ENCODE measurements around the gene NHSL2.
"Not testable (repeated sequence)": the region's sequence is repeated elsewhere in the genome, so short reads cannot be mapped to it uniquely, and the experiment has no call there.

Gene NHSL2

GRCh38 chrX:71927040-71927439, 16.4 kb downstream of the NHSL2 start:
- no peak for DNase-seq

DNA sequence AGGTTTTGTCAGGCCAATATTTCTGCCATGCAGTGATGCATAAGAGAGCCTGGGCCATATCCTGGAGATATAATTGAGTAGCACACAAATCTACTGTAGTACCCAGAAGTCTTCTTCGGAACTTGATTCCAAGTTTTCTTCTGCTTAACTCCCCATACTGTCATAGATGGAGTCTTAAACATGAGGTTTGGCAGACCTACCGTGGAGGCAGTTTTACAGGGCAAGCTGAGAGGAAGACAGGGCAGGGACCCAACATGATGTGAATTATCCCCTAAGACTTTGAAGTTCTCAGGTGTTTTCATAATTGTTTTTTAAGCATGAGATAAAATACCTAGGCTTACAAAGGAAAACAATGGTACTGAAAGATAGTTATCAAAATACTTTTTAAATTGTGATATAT, 18.2 kb downstream of the NHSL2 start:
- DNase-seq: no peak

- no peak for DNase-seq
Measured at GRCh38 chrX:71930298-71930697, 19.7 kb downstream of the NHSL2 start.

DNA sequence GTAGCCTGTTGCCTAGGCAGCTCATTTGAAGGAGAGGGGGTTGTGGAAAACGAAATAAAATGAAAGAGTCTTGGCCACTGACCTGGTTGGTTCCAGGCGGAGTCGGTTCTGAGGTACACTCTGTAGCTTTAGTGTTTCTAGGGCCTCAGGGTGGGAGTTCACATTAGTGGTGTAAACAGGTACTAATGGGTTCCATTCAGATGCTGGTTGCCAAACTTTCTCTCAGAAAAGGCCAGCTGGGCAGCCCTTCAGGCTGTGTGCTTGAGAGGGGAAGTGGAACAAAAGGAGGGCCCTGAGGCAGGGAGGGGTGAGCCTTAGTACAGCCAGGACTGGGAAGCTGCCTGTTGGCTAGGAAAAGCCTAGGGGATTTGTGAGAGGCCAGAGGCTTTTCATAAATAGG, 24.8 kb downstream of the NHSL2 start:
- DNase-seq: no peak

GRCh38 chrX:71936632-71937031, 26.0 kb downstream of the NHSL2 start:
- no peak for DNase-seq

- DNase-seq: no peak
Measured at GRCh38 chrX:71938371-71938770, 27.7 kb downstream of the NHSL2 start.

- no peak for DNase-seq
Measured at GRCh38 chrX:71941145-71941544, 30.5 kb downstream of the NHSL2 start.

GRCh38 chrX:71941776-71942175, 31.1 kb downstream of the NHSL2 start:
- DNase-seq: peak in 1 of 2 experiments; percentile 9

DNA sequence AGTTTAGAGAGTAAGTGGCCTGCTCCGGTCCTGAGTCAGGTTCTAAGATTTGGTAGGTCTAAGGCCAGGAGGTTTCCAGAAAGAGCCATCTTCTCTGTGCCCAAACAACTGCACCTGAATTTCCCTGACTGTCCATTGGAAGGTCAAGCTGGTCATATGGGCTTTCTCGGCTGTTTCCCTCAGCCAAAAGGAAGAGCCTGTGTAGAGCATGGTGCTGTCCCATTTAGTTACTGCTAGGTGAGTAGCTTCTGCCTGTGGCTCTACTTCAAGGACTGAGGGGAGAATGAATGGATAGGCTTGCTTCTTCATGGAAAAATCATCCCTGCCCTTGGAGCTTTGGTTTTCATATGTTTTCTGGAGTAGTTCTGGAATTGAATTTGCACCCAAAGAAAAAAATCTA, 33.7 kb downstream of the NHSL2 start:
- DNase-seq: no peak

DNA sequence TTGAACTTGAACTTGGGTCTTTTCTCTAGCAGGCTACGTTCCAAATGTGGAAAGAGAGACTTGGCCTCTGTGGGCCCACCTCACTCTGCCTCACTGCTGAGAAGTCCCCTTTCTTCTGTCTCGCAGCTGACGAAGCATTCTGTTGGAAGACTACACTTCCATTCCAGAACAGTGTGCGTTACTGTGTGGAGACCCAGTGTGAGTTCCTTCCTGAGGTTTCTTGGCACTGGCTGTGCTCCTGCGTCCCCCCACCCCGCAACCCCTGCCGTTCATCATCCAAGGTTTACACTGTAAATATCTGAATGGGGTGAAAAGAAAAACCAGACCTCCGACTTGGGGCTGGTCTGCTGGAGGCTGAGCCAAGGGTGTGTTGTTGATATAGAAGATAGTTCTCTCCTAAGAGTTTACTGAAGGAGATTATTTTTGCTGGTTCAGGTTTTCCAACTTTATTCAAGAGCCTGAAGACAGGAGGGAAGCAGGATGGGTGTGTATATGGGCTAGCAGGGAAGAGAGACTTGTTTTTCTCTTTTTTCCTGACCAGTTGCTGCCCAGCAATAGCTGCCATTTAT, 34.7 kb downstream of the NHSL2 start:
- no peak for DNase-seq

DNA sequence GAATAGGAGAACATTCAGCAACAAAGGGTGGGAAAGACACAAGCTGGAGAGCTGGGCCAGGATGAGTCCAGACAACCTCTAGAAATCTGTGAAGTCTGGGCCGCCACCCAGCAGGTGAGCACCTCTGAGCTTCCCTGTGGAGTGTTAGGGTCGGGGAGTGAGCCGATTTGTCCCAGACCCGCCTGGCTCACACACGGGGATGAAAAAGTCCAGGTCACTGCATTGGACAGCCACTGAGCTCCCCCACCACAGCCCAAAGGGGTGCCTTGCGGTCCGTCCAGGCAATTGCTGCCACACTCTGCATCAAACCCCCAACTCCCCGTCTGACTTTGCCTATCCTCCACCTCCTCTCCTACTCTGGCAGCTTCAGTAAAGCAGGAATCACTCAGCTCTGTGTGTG, 38.7 kb downstream of the NHSL2 start:
- DNase-seq: no peak

- peak in 1 of 2 experiments; percentile 14 for DNase-seq
Measured at GRCh38 chrX:71949844-71950445, 39.3 kb downstream of the NHSL2 start.

DNA sequence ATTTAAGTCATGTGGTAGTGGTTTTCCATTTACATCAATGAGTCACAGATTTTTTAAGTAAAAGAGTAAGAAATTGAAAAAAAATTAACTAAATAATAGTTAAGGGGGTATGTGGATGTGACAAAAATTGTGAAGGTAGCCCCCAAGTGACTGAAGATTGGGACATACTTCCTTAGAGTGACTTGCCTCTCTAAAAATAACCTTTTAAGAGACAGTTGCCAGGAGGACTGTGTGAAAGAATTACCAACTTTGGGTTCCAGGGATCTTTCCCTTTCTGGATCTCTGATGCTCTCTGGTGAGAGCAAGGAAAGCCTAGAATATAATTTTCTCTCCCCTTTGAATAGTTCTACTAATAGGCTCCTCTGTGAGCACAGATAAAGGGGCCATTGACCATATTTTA, 42.7 kb downstream of the NHSL2 start:
- DNase-seq: no peak

DNA sequence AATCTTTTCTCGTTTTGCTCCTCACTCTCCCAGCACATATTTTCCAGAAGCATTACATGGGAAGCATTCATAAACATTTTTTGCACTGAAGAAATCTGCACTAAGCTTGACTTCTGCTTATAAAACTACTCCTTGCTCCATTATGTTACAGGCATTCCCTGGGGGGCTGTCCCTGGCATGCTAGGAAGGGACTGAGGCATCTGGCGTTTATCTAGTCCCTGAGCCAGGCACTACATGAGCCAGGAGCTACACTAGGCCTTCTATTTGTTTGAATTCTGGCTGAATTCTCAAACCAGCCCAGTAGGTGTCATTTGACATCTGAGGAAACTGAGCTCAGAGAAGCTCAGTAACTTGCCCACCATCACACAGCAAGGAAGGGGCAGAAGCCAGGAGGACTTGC, 43.3 kb downstream of the NHSL2 start:
- DNase-seq: peak in 1 of 2 experiments; percentile 17

DNA sequence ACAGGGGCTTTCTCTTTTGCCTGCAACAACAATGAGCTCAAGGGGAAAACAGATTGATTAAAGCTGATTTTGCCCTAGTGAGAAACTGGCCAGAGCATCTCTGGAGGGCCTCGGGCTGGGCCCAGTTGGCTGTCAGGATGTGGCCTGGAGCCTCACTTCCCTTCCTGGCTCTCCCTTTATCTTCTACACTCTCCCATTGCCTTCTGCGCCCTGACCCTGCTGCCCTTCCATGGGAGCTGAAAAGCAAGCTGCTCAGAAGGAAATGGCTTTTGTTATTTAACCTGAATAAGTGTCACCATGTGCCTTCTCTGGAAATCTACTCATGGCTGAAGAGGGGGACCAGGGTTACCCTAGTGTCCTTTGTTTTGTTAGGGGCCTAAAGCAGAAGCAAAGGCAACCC, 43.8 kb downstream of the NHSL2 start:
- DNase-seq: no peak

DNA sequence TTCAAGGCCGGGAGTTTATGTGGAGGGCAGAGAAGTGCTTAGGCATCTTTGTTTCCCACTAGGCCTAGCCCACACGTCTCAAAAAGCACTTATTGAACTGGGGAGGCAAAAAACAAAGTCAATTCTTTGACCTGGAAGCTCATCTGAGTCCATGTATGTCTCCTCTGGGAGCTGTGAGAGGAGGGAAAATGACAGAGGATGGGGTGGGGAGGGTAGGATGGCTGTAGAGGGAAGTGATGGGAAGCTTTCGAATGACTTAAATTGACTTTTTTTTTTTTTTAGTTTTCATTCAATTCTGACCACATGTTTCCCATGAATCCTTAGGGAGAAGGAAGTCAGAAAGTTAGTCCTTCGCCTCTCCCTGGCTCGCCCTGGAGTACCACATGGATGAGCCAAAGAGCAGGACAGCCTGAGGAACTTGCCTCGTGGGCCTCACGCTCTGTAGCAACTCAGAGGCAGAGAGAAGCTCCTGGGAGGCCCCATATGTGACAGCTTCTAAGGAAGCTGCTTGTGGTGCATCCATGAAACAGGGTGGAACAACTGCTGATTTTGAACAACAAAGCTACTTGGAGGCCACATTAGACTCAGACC, 45.0 kb downstream of the NHSL2 start:
- DNase-seq: no peak

DNA sequence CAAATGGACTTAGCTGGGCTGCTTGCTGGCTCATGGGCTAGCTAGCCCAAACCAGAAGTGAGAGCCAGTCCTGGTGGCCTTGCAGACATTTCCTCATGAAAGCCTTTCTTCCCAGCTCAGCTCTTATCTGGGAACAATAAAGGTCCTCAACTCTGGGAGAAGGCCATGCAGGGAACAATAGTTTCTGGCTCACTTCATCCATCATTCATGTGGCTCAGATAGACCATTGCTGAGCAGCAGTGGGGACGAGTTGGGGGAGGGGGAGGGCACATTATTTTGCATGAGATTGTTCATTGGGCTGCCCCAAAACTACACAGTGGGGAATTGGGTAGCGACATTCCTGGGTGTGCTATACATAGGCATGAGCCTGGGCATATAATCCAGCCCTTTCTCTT, 47.6 kb downstream of the NHSL2 start:
- no peak for DNase-seq

DNA sequence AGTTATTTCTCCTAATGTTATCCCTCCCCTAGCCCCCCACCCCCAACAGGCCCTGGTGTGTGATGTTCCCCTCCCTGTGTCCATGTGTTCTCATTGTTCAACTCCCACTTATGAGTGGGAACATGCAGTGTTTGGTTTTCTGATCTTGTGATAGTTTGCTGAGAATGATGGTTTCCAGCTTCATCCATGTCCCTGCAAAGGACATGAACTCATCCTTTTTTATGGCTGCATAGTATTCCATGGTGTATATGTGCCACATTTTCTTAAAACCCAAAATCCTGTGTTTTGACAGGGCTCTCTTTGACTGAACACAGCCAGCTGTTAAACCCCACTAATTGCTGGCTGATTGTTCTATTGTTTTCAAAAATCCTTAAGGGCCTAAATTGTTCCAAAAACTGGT, 53.5 kb downstream of the NHSL2 start:
- not testable (repeated sequence) for DNase-seq

- DNase-seq: no peak
Measured at GRCh38 chrX:71974916-71975315, 64.3 kb downstream of the NHSL2 start.

DNA sequence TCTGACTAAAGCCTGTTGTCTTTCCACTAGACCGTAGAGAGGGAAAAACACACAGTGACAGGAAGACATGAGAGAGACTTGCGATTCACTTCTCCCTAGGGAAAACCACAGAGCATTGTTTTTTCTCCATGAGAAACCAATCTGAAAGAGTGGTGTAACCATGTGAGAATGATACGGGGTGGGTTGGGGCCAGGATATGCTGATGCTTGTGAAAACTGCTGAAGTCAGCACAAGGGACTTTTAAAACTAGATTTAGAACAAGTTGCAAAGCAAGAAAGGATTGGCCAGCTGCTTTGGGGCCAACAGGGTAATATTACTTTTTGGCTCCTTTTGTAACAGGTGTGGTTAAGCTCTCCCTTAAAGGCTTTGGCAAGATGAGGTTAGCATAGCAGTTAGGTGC, 66.1 kb downstream of the NHSL2 start:
- DNase-seq: no peak

DNA sequence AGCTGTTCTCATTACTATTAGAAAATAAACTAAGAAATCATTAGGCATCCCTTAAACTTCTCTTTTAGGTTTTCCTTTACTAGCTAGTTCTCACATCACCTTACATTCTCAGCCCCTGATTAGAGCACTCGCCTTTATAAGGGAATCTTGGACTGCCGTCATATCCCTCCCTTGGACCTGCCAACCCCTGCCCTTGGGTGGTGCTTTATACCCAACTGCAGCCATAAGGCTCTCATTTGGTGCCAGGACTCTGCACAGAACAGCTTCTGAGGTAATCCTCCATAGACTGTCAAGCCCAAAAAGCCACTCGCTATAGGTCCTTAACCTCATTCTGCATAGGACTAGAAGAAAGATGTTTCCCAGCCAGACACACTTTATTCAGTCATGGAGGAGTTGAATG, 67.5 kb downstream of the NHSL2 start:
- no peak for DNase-seq

- DNase-seq: no peak
Measured at GRCh38 chrX:71989768-71990426, 79.3 kb downstream of the NHSL2 start.

DNA sequence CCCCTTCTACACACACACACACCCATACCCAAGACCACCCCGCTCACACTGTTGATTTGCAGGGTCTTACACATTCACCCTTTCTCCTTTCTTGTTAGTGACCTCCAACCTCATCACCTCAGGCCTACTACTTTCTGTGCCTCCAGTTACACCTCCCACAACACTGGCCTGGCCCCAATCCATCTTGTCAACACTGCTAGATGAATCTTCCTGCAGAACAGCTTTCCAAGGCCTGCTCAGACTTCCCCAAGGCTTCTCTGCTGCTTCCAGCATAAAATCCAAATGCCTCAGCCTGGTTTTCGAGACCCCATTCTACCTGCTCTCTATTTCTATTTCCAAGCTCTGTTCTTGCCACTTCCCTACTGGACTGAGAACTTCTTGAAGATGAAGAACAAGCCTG, 79.9 kb downstream of the NHSL2 start:
- no peak for DNase-seq

DNA sequence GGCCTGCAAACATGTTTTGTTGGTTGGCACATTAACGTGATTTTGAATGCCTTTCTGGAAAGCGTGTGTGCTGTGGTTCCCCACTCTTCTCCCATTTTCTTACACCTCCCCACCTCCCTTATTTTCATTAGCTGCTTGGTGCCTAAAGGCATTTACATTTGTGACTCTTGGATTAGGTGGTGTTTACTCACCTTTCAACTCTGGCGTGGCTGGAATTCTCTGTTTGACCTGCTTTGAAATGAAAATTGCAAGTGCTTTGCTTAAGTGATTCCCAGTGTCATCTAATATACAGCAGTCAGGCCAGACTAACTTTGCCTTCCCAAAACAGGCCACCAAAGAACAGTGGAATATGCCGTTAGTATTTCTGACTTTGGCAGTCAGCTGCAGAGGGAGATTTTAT, 80.5 kb downstream of the NHSL2 start:
- no peak for DNase-seq
